ENCODE results near the gene ZDHHC3. TPM values are rescaled to one million over a fixed set of nuclear protein-coding genes. Genes with fewer than 3 reads are reported as not detected.
A peak's percentile ranks its signal among the peaks of the same experiment; 100 is the strongest.

Gene ZDHHC3
- total RNA-seq, 1 donor from 2014 or later: 81.4 TPM

DNA sequence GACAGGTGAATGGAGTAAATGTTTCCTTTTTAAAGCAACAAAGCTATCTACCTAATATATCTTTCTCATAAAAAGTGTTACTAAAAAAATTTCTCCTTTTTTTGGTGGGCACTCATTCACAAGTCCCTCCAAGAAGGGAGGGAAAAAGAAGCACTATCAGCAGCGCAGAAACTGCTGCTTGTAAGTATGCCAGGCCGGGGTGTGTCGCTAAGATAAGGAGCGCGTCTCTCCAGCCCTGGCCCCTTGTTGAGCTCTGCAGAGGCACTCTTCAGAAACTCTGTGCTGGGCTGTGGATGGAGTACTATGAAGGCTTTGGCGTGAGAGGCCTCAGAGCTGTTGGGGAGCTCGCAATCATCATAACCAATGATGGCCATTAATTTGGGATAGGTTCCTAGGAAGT lies 49.1 kb downstream of the ZDHHC3 start:
- DNase-seq (ENCODE audit: low read depth): no peak

DNA sequence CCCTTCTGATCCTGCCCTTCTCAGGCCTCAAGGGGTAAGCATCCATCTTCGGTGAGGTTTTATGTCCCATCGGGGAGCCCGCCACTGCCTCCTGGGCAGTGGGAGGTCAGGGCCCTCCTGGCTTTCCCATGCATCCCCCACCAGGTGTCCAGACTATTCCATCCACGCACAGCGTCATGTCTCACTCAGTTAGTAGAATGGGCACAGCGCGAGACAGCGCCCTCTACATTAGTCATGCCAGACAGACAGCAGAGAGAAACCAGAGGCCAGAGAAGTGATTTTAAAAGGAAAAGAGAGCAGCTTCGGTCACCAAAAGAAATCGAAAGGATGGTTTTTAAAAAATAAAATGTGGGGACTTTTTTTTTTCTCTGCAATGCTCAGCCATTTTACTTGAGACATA lies 49.8 kb downstream of the ZDHHC3 start:
- DNase-seq (ENCODE audit: low read depth): no peak

DNA sequence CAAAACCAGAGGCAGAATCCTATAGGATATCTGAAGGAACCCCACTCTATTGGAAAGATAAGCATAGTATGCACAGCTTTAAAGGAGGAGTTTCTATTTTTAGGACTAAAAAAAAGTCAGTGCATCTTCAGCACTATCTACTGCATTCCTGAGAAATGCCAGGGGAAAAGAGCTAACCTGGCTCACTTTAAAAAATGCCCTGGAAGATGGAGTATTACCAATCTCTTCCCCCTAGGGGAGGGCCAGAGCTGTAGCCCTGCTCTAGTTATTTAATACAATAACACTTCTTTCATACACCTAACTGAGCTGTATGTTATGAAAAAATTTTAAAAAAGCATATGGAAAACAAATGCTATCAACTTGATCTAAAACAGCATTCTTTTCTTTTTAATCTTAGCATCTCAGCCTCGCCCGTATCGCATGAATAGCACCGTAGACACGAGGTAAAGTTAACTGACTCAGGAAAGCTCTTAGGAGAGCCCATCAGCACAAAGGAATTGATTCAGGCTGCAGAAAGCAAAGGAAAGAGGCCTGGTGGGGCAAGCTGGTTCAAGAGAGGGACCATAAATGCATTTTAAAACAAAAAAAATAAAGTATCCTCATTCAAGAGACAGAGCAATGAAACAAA lies 51.4 kb downstream of the ZDHHC3 start:
- DNase-seq (ENCODE audit: low read depth): no peak

- no peak for DNase-seq (ENCODE audit: low read depth)
These were observed 52.1 kb downstream of the ZDHHC3 start for GRCh38 chr3:44923632-44924456.

DNA sequence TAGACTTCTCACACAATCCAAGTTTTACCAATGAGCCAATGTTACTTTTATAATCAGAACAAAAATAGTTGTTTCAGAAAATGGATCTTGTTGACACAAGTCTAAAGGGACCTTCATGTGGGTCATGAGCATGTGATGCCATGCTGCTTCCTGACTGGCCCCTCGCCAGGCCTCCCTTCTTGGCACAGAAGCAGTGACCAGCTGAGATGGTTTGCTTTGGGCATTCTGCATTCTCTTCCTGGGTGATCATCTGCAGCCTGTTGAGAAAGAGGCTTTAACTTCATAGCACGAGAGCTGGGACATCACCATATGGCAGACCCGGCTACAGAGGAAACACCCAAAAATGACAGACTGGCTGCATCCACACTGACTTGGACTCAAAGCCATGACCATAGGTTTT lies 55.9 kb downstream of the ZDHHC3 start:
- no peak for DNase-seq (ENCODE audit: low read depth)

GRCh38 chr3:44918581-44918980 lies 57.4 kb downstream of the ZDHHC3 start:
- DNase-seq (ENCODE audit: low read depth): no peak

GRCh38 chr3:44918087-44918486 lies 57.9 kb downstream of the ZDHHC3 start:
- DNase-seq (ENCODE audit: low read depth): no peak

GRCh38 chr3:44915702-44916438 lies 60.1 kb downstream of the ZDHHC3 start:
- DNase-seq (ENCODE audit: low read depth): peak; percentile 16

GRCh38 chr3:44914936-44915335 lies 61.0 kb downstream of the ZDHHC3 start:
- no peak for DNase-seq (ENCODE audit: low read depth)

GRCh38 chr3:44913868-44914468 lies 62.0 kb downstream of the ZDHHC3 start:
- peak; percentile 45 for DNase-seq (ENCODE audit: low read depth)

GRCh38 chr3:44910693-44911092 lies 65.3 kb downstream of the ZDHHC3 start:
- no peak for DNase-seq (ENCODE audit: low read depth)

- no peak for DNase-seq (ENCODE audit: low read depth)
These were observed 66.9 kb downstream of the ZDHHC3 start for GRCh38 chr3:44909063-44909462.

DNA sequence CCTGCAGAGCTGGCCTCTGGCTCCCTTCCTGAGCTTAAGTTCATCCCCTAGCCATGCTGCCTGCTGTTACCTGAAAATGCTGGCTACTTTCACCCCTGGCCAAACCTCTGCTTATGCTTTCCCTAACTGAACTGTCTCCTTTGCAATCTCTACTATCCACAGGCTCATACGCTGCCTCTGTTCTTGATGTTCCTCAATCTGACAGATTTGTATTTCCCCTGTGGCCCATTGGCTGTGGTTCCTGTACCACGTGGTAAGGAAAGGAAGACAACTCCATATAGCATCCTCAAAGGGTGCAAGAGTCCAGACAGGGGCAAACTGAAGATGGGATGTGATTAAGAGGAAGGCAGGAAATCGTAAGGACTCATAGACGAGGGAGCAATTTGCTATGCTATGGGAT lies 68.4 kb downstream of the ZDHHC3 start:
- DNase-seq (ENCODE audit: low read depth): no peak

GRCh38 chr3:44906997-44907396 lies 69.0 kb downstream of the ZDHHC3 start:
- no peak for DNase-seq (ENCODE audit: low read depth)

DNA sequence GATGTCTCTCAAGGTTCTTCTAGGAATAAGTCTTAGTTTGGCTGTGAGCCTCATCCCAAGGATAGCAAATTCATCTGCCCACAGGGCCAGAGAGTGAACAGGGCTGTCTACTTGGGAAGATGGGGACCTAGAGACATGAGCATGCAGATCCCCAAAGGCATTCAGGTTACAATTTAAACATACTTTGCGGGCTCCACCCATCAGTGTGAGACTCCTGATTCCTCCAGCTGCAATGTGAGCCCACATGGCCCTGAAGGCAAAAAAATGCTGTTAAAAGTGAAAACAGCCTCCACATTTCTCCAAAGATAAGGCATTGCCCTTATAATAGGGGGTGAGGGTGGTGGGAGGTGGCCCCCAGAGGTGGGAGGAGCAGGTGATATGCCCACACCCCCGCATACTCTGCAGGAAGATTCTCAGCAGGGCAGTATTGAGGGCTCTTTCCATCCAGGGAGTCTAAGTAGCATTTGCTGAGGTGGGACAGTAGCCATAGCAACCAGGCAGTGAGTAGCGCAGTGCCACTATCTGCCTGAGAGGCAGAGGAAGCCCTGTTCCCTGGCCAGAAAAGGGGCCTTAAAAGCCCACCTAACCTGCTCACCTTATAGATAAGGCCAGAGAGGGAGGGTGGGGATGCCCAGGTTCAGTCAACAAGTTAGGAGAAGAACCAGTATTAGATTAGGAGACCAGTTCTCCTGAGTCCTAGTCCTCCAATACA lies 70.4 kb downstream of the ZDHHC3 start:
- DNase-seq (ENCODE audit: low read depth): no peak

DNA sequence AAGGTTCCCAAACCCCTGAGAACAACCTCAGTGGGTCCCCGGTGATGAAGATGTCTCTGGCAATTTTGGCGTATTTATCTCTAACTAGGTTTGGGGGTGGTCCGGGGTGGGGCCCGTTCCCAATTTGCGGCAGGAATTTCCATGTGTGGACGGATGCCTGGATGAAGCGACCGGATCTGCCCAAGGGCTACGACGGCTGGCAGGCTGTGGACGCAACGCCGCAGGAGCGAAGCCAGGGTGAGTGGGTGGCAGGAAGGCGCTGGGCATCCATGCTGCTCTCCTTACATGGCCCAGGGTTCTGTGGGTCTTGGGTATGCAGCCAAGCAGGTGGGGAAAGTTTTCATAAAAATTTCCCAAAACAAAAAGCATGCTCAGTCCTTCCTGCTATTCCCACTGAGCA lies 72.2 kb downstream of the ZDHHC3 start:
- DNase-seq (ENCODE audit: low read depth): no peak

- DNase-seq (ENCODE audit: low read depth): no peak
These were observed 72.7 kb downstream of the ZDHHC3 start for GRCh38 chr3:44903314-44903713.

DNA sequence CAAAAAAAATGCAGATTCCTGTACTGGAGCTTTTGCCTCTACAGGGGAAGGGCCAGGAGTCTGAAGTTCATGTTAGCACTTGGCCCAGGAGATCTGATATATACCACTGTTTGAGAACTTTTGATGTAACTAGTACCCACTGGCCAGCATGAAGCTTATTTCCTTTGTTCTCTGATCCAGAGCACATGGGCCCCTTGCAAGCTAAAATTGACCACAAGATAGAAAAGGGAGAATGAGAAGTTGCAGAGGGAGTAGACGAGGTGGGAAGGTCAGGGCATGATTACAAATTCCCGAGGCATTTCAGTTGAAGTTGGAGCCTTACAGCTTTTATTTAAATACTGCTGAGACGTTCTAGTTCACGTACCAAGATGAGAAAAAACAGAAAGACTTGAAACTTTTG lies 73.3 kb downstream of the ZDHHC3 start:
- no peak for DNase-seq (ENCODE audit: low read depth)

DNA sequence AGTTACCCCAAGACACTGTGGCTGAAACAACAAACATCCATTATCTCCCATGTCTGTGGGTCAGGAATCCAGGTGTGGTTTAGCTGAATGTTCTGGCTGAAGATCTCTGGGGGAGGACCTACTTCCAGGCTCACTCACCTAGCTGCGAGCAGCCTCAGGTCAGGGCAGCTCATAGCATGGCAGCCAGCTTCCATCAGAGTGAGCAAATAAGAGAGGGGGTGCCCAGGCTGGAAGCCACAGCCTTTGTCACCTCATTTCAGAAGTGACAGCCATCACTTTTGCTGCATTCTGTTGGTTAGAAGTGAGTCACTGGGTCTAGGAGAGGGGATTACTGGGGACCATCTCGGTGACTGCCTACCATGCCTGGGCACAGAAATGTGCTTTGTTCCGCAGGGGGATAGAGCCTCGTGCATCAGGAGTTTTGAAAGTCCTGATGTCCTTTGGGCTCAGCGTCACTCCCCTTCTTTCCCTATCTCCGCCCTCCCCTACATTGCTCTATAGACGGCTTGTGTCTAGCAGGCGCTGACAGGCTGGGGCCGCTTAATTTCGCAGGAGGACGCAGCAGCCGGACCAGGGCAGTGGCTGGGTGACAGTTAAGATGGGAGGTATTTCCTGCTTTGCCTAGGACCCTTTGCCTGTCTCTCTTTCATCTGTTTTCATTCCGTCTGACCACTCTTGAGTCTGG lies 76.1 kb downstream of the ZDHHC3 start:
- DNase-seq (ENCODE audit: low read depth): no peak

DNA sequence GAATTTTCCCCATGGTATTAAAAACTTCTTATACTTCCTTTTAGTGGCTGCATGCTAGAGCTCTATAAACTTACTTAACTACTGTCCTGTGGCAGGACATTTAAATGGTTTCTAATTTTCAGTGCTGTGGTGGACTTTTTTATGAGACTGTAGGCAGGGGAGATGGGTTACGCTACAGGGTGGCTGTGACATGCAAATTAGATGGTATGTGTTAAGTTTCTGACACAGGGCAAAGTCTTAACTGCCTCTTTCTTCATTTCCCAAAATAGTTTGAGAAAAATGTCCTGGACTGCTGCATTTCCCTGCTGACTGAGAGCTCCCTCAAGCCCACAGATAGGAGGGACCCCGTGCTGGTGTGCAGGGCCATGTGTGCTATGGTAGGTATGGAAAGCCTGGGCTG lies 79.5 kb downstream of the ZDHHC3 start:
- DNase-seq (ENCODE audit: low read depth): no peak

DNA sequence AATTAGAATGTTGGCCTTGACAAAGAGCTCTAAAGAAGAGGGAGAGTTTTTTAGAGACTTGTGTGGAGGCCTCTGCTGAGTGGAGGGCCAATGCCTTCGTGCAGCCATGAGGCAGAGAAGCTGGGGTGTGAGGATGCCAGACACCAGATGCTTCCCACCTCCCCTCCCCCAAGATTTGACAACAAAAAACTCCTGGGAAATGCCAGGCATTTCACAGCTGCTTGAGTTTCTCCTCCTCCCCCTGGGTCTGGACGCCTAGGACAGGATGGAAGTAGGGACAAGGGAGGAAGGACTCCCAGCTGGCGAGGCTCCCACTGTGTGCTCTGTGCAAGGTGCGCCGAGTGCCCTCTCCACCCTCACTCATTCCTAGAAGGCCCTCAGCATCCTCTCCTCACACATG lies 81.5 kb downstream of the ZDHHC3 start:
- DNase-seq (ENCODE audit: low read depth): no peak
